ENCODE measurements around the gene KRT82.

KRT82 gene

GRCh38 chr12:52404951-52405350, 1.2 kb downstream of the KRT82 start:
- no peak for FAIRE-seq

GRCh38 chr12:52403561-52403960, 2.6 kb downstream of the KRT82 start:
- FAIRE-seq, result no peak

- no peak for FAIRE-seq
Observed at GRCh38 chr12:52402873-52403540, 3.1 kb downstream of the KRT82 start.

- FAIRE-seq, result no peak
Observed at GRCh38 chr12:52402377-52402776, 3.8 kb downstream of the KRT82 start.

- FAIRE-seq, result no peak
Observed at GRCh38 chr12:52401926-52402325, 4.2 kb downstream of the KRT82 start.

DNA sequence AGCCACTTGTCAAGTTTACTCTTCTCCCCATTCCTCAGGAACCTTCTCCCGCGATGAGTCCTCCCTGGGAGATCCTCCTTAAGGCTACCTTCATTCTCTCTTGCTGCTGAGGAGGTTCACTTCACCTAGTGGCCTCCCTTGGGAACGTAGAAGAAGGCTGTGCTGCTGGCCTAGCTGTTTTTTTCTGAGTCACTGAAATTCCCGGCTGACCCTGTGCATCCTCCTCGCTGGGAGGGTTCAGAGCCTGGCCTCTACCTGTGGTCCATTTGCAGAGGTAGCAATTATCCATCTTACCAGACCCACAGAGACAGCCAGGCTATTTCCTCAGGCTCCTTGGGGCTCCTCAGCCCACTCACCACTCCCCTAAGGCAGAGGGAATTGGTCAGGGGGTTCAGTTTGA, 4.6 kb downstream of the KRT82 start:
- no peak for FAIRE-seq

DNA sequence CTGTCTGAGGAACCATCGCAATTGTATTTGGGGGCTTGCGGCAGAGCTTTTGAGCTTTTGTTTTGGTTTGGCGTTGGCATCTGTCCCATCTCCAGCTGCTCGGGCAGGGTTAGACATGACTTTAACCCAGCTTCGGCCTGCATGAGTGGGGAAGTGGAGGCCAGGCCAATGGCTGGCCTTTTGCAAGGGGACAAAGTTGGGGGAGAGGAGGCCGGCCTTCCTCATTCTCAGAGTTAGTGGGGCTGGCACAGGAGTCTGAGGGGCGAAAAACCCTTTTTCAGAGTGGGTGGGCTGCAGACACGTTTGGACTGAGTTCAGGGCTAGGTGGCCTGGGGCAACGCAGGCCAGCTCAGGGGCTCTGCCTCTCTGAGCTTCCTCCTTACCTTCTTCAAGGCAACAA, 5.2 kb downstream of the KRT82 start:
- FAIRE-seq, result no peak

GRCh38 chr12:52399756-52400155, 6.4 kb downstream of the KRT82 start:
- FAIRE-seq, result no peak

DNA sequence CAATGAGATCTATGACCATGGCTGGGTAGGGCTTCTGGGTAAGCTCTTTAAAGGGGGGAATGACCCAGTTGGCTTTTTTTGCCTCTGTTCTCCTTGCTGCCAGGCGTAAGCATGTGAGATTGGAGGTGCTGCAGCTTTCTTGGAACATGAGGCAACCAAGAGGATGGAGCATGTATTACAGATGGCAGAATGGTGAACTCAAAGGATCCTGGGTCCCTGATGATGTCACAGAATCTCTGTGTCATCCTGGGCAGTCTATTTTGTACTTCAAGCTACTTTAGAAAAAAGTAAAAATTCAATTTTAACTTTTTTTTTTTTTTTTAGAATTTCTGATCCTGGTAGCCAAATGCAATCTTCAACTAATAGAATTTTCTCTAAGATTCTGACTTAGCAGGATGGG, 8.0 kb downstream of the KRT82 start:
- FAIRE-seq, result no peak

- FAIRE-seq, result no peak
Observed at GRCh38 chr12:52396656-52397055, 9.5 kb downstream of the KRT82 start.

DNA sequence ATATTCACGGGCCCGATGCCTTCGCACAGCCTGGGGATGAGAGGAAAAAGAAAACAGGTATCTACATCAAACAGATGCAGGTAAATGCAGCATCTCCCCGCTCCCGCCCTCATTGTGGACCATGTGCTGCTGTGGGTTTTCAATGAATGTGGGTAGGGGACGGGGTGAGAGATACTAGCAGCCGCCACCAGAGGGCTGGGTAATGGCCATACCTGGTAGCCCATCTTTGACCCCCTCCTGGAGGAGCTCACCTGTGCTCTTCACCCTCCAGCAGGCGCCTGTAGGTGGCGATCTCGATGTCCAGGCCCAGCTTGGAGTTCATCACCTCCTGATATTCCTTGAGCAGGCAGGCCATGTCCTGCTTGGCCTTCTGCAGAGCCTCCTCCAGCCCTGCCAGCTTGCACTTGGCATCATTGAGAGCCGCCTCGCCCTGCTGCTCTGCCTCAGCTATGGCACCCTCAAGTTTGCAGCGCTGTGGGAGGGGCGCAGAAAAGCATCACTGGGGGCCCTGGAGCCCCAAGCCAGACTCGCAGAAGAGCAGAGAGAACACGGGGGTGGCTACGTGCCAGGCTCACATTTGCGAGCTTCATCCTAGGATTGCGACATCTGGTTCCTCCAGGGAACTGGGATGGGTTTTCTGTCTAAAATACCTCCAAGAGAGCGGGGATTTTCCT, 10.2 kb downstream of the KRT82 start:
- FAIRE-seq, result no peak

DNA sequence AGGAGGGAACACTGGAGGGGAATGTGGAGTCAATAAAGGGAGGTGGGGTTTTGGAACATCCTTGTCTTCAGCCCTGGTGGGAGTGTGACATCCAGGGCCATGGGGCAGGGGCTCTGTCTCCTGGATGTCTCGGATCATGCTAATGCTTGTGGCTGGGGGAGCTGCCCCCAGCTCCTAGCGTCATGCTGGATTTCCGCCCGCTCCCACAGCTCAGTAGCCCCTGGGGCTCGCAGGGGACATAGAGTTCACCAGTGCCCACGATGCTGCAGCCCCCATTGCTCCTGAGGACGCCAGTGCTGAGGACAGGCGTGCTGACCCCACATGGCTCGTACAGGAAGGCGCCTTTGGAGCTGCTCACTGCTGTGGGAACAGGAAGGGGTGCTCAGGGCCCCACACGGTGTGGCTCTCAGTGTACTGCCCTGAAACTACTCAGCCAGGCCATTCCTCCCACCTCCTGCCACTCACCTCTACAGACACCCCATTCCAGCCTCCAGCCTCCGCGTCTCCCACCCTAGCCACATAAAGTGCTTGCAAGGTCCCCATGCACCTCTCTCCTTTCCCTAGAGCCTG, 11.2 kb downstream of the KRT82 start:
- no peak for FAIRE-seq

GRCh38 chr12:52392465-52393007, 13.6 kb downstream of the KRT82 start:
- FAIRE-seq, result no peak

DNA sequence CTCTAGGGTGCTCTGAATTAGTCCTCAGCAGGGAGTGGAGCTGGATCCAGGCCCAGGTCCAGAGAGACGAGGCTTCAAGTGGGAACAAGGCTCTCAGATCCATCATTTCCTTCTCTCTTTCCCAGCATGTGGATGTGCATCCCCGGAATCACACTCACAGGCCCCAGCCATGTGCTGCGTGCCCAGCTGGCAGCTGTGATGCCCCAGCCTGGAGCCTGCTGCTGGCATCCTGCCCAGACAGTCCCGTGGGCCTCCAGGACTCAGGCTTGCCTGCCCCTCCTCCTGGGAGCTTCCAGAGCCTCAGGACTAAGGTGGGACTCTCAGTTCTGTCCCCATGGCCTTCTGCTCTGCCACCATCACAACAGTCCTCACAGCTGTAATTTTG, 14.5 kb downstream of the KRT82 start:
- FAIRE-seq, result no peak

GRCh38 chr12:52390739-52391617, 15.2 kb downstream of the KRT82 start:
- no peak for FAIRE-seq

- no peak for FAIRE-seq
Observed at GRCh38 chr12:52389313-52390207, 16.6 kb downstream of the KRT82 start.

- no peak for FAIRE-seq
Observed at GRCh38 chr12:52387859-52388258, 18.3 kb downstream of the KRT82 start.

GRCh38 chr12:52385226-52385702, 20.9 kb downstream of the KRT82 start, which contains the start of gene KRT84:
KRT84 (minus strand) TSS chr12:52385652; CDS start chr12:52385585, 67 bp downstream.
- FAIRE-seq, result no peak

DNA sequence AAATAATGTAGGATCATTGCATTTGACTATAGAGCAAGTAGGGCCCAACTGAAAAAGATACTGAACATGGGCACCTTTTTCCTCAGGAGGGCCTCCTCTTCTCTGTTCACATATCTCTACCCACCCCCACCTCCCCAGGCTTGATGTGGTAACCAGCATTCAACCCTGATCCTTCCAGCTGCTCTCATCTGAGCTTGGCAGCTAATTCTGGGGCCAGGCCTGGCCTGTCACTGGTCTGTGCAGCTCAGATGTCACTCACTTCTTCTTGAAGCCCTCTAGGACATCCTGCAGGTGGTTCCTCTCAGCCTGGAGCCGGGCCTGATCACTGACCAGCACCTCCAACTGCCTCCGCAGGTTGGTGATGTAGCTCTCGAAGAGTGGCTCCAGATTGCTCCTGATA, 22.8 kb downstream of the KRT82 start:
- no peak for FAIRE-seq

DNA sequence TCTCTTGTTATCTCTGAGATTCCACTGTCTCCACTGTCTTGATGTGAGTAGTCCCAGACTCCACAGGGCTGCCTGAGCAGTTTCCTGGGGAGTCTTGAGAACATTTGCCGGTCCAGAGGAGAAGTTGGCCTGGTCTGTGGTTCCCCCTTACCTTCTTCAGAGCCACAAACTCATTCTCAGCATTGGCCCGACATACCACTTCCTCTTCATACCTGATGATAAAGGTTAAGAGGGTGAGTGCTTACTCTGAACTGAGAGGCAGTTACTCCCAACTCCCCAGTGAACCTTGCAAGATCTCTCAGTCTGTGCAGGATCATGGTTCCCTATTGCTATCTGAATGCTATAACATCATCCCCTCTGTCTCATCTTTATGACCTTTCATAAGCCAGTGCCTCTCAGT, 23.3 kb downstream of the KRT82 start:
- FAIRE-seq, result no peak

DNA sequence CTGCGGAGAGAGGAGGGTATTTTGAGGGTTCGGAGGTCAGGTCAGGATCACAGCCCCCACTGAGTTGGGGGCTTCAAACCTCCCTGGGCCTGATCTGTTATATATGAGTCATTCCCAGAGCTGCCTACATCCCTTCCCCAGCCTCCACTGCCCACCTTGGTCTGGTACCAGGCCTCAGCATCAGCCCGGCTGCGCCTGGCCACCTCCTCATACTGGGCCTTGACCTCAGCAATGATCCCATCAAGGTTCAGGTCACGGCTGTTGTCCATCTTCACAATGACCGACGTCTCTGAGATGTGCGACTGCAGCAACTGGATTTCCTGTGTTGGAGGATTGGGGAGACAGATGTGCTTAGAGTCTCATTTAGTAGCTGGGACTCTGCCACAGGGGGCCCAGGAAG, 24.9 kb downstream of the KRT82 start:
- no peak for FAIRE-seq

DNA sequence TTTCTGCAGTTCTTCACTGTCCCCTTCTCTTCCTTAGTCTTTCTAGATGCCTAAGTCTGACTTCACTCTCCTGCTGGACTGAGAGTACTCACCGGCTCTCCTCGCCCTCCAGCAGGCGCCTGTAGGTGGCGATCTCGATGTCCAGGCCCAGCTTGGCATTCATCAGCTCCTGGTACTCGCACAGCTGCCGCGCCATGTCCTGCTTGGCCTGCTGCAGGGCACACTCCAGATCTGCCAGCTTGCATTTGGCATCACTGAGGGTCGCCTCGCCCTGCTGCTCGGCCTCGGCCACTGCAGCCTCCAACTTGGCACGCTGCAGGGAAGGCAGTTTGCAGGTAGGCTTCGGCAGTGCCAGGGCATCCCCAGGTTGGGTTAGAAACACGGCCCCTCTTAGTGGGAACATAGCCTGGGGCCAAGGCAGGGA, 25.9 kb downstream of the KRT82 start:
- FAIRE-seq, result no peak

Data from A204.1 (cell line).